Right lobe of liver (tissue), 6 donors: ENCODE data around the gene ARHGAP23. TPM values are rescaled to one million over a fixed set of nuclear protein-coding genes. Genes with fewer than 3 reads are reported as not detected.

Experiments used
- ATAC-seq, 4 donors: fragments of 200-7000 bp; cut with Tn5 transposase; one replicate each; pipeline ENCODE4 v1.9.1; 2020; ENCODE audit warnings: mild to moderate bottlenecking in 4 of 4, moderate library complexity in 4 of 4
- DNase-seq, 3 donors: peaks; one replicate each; pipeline ENCODE4 v3.0.0-alpha.2; 2020
- H3K27ac ChIP-seq, 3 donors: fragments of 200-600 bp; one replicate each; pipeline ENCODE4 v1.8.0; 2022
- H3K27me3 ChIP-seq, 2 donors: fragments of 200-600 bp; one replicate each; pipeline ENCODE4 v1.8.0; 2022
- H3K36me3 ChIP-seq, 4 donors: fragments of 200-600 bp; sonication (generic) in 1 of 4; one replicate each; pipeline versions ENCODE4 v1.5.1 to v1.8.0; 2017 to 2022; ENCODE audit warnings: control low read depth in 1 of 4
- H3K4me1 ChIP-seq, 4 donors: fragments of 200-600 bp; sonication (generic) in 1 of 4; one replicate each; pipeline versions ENCODE4 v1.5.1 to v1.8.0; 2017 to 2022; ENCODE audit warnings: control low read depth in 1 of 4
- H3K4me3 ChIP-seq, 3 donors: fragments of 200-600 bp; one replicate each; pipeline ENCODE4 v1.8.0; 2022
- H3K9me3 ChIP-seq, 4 donors: fragments of 200-600 bp; sonication (generic) in 1 of 4; one replicate each; pipeline versions ENCODE4 v1.5.1 to v1.8.0; 2017 to 2022; ENCODE audit warnings: control low read depth in 1 of 4
- POLR2A ChIP-seq: fragments of 450-650 bp; IDR thresholded peaks from one replicate; pipeline ENCODE4 v1.6.1; 2017; ENCODE audit warnings: antibody characterized with exemption, mild to moderate bottlenecking
- WGBS: methylation state at CpG from one replicate; pipeline ENCODE4 v1.1.6; 2018; ENCODE audit warnings: low coverage, low lambda C conversion rate; ENCODE audit not compliant: insufficient coverage; ENCODE audit errors: missing lambda C conversion rate; 5-methylcytosine and 5-hydroxymethylcytosine counted together
- intact Hi-C, 2 donors: fragments of 100-400 bp; cut with DNase I; formaldehyde crosslinking; loops; one replicate each; pipeline versions ENCODE4 v1.11.2 to v1.14.1; 2022
- total RNA-seq, 6 experiments: library from RNA; depleted of rRNA in 2 of 6; stranded (reverse); fragments of >200 nt in 2 of 6; fragmentation: NEBNext Ultra II Directional in 3 of 6; extraction: Animal tissue kit (Norgen Biotek cat#: 25700) in 3 of 6; gene quantifications; one replicate each; pipeline versions ENCODE4 v1.1.0 to v1.2.4, GENCODE V29; 2016 to 2023
- TF ChIP-seq, protein P1 (sequence below), 4 donors: fragments of 200-600 bp in 3 of 4; fragments of 450-650 bp in 1 of 4; IDR thresholded peaks; one replicate each; pipeline versions ENCODE4 v1.5.1 to v1.8.0; 2016 to 2022; ENCODE audit warnings: antibody characterized with exemption in 4 of 4, mild to moderate bottlenecking in 2 of 4
- donor health status: DM: no; HTN: yes; CAD: no.
- donor health status: DM: no; HTN: no; CAD: no.
- donor health status: DM: no; HTN: no; CAD: no.
- donor health status: DM: no; HTN: yes; CAD: no.
- donor health status: DM: no; HTN: yes; CAD: no.

Gene ARHGAP23
- total RNA-seq, 6 experiments from 2014 or later = 1.4 to 9.5 (median 3.8) TPM

DNA sequence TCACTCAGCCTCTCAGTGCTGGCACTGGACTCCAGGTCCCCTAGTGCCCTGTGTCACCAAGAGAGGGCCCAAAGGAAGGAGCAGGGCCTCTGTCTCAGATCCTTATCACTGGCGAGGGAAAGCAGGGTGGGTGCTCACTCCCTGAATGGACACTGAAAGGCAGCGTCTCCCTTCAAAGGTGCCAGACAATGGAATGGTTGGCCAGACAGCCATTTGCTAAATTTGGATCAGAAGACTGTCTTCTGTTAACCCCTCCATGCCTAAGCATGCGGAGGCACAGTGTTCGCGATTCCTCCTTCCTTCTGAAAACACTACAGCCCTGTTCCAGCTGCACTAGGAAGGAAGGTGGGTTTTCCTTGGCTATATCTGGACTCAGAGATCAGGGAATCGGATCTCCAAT, 129.1 kb downstream of the ARHGAP23 start:
- H3K27me3 ChIP-seq = no peaks in the 10 kb centered on the region
- TF ChIP-seq POLR2A = no peak
- TF ChIP-seq, protein P1, sequence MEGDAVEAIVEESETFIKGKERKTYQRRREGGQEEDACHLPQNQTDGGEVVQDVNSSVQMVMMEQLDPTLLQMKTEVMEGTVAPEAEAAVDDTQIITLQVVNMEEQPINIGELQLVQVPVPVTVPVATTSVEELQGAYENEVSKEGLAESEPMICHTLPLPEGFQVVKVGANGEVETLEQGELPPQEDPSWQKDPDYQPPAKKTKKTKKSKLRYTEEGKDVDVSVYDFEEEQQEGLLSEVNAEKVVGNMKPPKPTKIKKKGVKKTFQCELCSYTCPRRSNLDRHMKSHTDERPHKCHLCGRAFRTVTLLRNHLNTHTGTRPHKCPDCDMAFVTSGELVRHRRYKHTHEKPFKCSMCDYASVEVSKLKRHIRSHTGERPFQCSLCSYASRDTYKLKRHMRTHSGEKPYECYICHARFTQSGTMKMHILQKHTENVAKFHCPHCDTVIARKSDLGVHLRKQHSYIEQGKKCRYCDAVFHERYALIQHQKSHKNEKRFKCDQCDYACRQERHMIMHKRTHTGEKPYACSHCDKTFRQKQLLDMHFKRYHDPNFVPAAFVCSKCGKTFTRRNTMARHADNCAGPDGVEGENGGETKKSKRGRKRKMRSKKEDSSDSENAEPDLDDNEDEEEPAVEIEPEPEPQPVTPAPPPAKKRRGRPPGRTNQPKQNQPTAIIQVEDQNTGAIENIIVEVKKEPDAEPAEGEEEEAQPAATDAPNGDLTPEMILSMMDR (IDR thresholded peaks at IDR 0.05) = no peak

DNA sequence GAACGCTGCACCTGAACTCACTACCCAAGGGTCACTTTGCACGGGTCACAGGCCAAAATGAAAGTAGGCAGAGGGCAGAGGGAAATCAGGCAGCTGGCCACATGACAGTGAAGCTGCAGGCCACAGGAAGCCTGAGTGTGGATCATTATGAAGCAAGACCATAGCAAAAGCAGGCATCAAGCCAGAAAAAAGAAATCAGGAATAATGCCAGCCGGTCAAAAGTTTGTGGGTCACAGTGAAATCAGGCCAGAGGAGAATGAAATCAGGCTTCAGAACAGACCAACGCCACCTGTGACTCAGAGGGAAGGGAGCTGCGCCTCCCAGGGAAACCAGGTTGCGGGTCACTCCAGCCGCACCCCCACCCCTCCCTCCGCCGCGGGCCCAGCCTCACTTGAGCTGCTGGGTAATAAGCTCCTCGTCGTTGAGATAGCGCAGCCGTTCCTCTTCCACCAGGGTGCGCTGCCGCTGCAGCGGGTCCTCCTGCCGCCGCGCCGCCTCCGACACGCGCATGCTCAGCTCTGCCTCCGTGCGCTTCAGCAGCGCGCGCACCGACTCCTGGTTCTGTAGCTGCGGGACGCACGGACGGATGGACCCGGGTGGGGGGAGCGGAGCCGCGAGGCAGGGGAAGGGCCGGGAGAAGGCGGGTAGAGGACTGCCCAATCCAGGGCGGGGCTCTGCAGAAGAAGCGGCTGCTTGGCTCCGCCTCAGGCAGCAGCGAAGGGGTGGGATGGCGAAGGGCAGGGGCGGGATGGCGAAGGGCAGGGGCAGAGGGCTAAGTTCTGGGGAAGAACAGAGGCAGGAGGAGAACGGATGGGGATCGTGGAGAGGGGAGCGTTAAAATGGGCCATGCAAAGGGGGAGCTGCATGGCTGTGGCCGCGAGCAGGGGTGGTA, 129.8 kb downstream of the ARHGAP23 start:
- Histone ChIP-seq H3K36me3 (no peaks in the 10 kb centered on the region), H3K27me3 (no peaks in the 10 kb centered on the region), H3K27ac (peak overlapping the region; percentile 46 to 82 (median 63)), H3K9me3 (no peaks in the 10 kb centered on the region), H3K4me3 (peak overlapping the region; percentile 6 to 43 (median 15)), H3K4me1 (peaks cover 0 to 31% (median 13%) of the 10 kb centered on the region in 4 donors)
- intact Hi-C loops = no loop called here
- WGBS = 3% methylated on average over 28 of the region's 52 CpGs
- ATAC-seq (peak; percentile 82 to 87 (median 84)), DNase-seq (peak; percentile 94 to 96 (median 95))
- TF ChIP-seq, protein P1 (IDR thresholded peaks at IDR 0.05) = peak; percentile 87 to 92 (median 90)
- TF ChIP-seq POLR2A = peak; percentile 34

More for the DNA sequence above, 129.1 kb downstream of the ARHGAP23 start:
- no peak for ATAC-seq
- H3K9me3 ChIP-seq = no peaks in the 10 kb centered on the region
- H3K4me1 ChIP-seq = peaks cover 0 to 31% (median 13%) of the 10 kb centered on the region in 4 donors
- peak overlapping the region in 2 of 3 donors; percentile 6 to 43 for H3K4me3 ChIP-seq
- H3K27ac ChIP-seq = peak overlapping the region; percentile 46 to 82 (median 63)
- 38% methylated on average over 5 of the region's 6 CpGs for WGBS
- intact Hi-C loops = no loop called here
- no peak for DNase-seq
- no peaks in the 10 kb centered on the region for H3K36me3 ChIP-seq

DNA sequence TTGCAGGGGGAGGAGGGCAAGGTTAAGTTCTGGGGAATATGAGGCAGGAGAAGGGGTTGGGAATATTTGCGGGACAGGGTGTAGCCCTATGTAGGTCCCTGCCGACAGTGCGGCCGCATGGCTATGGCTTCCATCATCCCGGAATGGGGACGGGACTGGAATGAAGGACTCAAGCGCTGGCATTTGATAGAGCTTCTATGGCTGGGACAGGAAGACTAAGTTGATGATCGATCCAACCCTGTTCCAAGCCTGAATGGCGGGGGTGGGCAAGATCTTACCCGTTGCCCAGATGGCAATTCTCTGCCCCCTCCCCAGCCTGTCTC, 130.4 kb downstream of the ARHGAP23 start:
- peak overlapping the region in 1 of 3 donors; percentile 82 for H3K27ac ChIP-seq
- DNase-seq = no peak
- 0% methylated on average over 4 of the region's 10 CpGs for WGBS
- H3K9me3 ChIP-seq = no peaks in the 10 kb centered on the region
- ATAC-seq = peak in 2 of 4 donors; percentile 2 to 8
- H3K4me1 ChIP-seq = peaks cover 0 to 31% (median 13%) of the 10 kb centered on the region in 4 donors
- intact Hi-C loops = no loop called here
- TF ChIP-seq POLR2A = no peak
- TF ChIP-seq, protein P1 (IDR thresholded peaks at IDR 0.05) = no peak
- no peaks in the 10 kb centered on the region for H3K36me3 ChIP-seq
- H3K4me3 ChIP-seq = peak overlapping the region in 2 of 3 donors; percentile 15 to 43
- H3K27me3 ChIP-seq = no peaks in the 10 kb centered on the region

DNA sequence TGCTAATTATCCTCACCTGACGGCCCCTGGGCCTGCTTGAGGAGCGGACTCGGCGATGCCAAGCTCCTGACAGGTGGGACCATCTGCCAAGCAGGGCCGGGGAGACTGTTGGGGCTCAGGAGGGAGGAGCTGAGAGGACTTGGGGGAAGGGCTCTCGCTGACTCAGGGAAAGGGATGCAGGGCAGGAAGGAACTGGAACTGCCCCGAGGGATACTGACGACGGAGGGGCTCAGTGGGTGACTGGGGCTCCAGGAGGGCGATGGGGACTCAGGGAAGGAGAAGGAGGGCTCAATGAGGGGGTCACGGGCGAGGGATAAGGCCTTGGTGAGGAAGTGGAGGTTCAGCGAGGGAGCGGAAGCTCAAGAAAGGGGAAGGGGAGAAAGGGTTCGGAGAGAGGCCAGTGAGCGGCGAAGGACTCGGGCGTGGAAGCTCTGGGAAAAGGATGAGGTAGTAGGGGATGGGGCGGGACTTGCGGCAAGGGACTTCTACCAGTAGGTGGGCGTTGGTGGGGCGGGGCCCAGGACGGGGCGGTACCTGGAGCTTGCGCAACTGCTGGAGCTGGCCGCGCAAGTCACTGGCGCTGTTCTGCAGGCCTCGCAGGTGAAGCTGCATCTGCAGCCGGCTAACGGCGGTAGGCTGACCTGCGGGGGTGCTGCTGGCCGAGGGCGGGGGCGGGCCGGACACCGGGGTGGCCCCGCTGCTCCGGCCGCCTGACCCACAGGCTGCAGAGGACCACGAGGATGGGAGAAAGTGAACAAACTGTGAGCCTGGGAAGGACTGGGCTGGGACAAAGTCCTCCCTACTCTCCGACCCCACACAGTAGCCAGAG, 131.0 kb downstream of the ARHGAP23 start:
- intact Hi-C loops = no loop called here
- peak overlapping the region; percentile 40 to 82 (median 63) for H3K27ac ChIP-seq
- ATAC-seq (peak; percentile 73 to 75 (median 75)), DNase-seq (peak; percentile 93 to 97 (median 95))
- peak overlapping the region in 1 of 3 donors; percentile 43 for H3K4me3 ChIP-seq
- peaks cover 0 to 31% (median 13%) of the 10 kb centered on the region in 4 donors for H3K4me1 ChIP-seq
- H3K36me3 ChIP-seq = no peaks in the 10 kb centered on the region
- no peaks in the 10 kb centered on the region for H3K9me3 ChIP-seq
- H3K27me3 ChIP-seq = no peaks in the 10 kb centered on the region
- TF ChIP-seq, protein P1 (IDR thresholded peaks at IDR 0.05) = peak in 3 of 4 donors; percentile 9 to 21 (median 14)
- TF ChIP-seq POLR2A = peak; percentile 58
- WGBS = 13% methylated on average over 28 of the region's 44 CpGs
